Endometrium (tissue), 2 donors: ENCODE measurements around the gene LGALS14.

Source experiments
- FAIRE-seq: peaks from 2 replicates; lab custom pipeline; 2012; peaks lifted over from hg19 to GRCh38; lab: Jason Lieb, UNC
- donor health status: control.
- donor health status: control.

LGALS14 gene

GRCh38 chr19:39749981-39750380, 45.7 kb downstream of the LGALS14 start:
- no peak for FAIRE-seq

- FAIRE-seq = no peak
Measured at GRCh38 chr19:39752390-39752789, 48.1 kb downstream of the LGALS14 start.

GRCh38 chr19:39752795-39753194, 48.5 kb downstream of the LGALS14 start:
- FAIRE-seq = no peak

- no peak for FAIRE-seq
Measured at GRCh38 chr19:39754544-39754943, 50.3 kb downstream of the LGALS14 start.

- no peak for FAIRE-seq
Measured at GRCh38 chr19:39754971-39755370, 50.7 kb downstream of the LGALS14 start.
